C4-2B (cell line): ENCODE measurements around the gene ABHD17A.

Experiments
- ZFX ChIP-seq: fragments of 450-650 bp; IDR thresholded peaks from 2 replicates; pipeline ENCODE4 v1.6.1; 2017
- TF ChIP-seq, protein P1 (sequence below): fragments of 450-650 bp; conservative IDR thresholded peaks from 2 replicates; pipeline ENCODE4 v1.5.1; 2017; ENCODE audit warnings: mild to moderate bottlenecking

DNA sequence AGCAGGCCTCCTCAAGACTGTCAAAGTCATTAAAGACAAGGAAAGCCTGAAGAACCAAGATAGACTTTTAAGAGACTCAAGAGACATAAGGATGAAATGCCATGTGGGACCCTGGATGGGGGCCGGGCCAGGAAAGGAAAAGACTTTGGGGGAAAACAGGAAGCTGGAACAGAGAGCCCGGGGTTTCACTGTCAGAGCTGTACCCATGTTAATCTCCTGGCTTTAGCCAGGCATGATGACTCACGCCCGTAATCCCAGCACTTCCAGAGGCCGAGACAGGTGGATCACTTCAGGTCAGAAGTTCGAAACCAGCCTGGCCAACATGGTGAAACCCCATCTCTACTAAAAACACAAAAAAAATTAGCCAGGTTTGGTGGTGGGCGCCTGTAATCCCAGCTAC, 16.3 kb downstream of the ABHD17A start:
- TF ChIP-seq, protein P1, sequence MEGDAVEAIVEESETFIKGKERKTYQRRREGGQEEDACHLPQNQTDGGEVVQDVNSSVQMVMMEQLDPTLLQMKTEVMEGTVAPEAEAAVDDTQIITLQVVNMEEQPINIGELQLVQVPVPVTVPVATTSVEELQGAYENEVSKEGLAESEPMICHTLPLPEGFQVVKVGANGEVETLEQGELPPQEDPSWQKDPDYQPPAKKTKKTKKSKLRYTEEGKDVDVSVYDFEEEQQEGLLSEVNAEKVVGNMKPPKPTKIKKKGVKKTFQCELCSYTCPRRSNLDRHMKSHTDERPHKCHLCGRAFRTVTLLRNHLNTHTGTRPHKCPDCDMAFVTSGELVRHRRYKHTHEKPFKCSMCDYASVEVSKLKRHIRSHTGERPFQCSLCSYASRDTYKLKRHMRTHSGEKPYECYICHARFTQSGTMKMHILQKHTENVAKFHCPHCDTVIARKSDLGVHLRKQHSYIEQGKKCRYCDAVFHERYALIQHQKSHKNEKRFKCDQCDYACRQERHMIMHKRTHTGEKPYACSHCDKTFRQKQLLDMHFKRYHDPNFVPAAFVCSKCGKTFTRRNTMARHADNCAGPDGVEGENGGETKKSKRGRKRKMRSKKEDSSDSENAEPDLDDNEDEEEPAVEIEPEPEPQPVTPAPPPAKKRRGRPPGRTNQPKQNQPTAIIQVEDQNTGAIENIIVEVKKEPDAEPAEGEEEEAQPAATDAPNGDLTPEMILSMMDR: no peak
- TF ChIP-seq ZFX: no peak
